Small intestine (tissue), 7 donors: ENCODE results near the gene PRKCB. TPM values are rescaled to one million over a fixed set of nuclear protein-coding genes. Genes with fewer than 3 reads are reported as not detected.

Experiments
- DNase-seq, 2 donors: peaks; one replicate each; pipeline versions ENCODE4 v3.0.0 to v3.0.0-alpha.2; 2013
- FAIRE-seq: peaks from 2 replicates; lab custom pipeline; 2012; peaks lifted over from hg19 to GRCh38; lab: Jason Lieb, UNC
- H3K27ac ChIP-seq, 3 donors: one replicate each; pipeline ENCODE4 v1.5.1; 2013; ENCODE audit warnings: low read length in 2 of 3, mild to moderate bottlenecking in 2 of 3, control low read depth in 1 of 3, inconsistent platforms in 1 of 3, low read depth in 1 of 3, moderate library complexity in 1 of 3
- H3K27me3 ChIP-seq, 3 donors: one replicate each; pipeline ENCODE4 v1.6.1; 2013; ENCODE audit warnings: low read length in 3 of 3, inconsistent platforms in 1 of 3; ENCODE audit not compliant: control insufficient read depth in 3 of 3, insufficient read depth in 3 of 3
- H3K36me3 ChIP-seq, 3 donors: one replicate each; pipeline ENCODE4 v1.6.1; 2013; ENCODE audit warnings: low read length in 3 of 3, inconsistent platforms in 1 of 3, low read depth in 1 of 3, mild to moderate bottlenecking in 1 of 3, moderate library complexity in 1 of 3; ENCODE audit not compliant: control insufficient read depth in 3 of 3, insufficient read depth in 2 of 3
- H3K4me1 ChIP-seq, 3 donors: one replicate each; pipeline ENCODE4 v1.6.1; 2013; ENCODE audit warnings: low read length in 2 of 3, inconsistent platforms in 1 of 3, low read depth in 1 of 3, mild to moderate bottlenecking in 1 of 3, moderate library complexity in 1 of 3; ENCODE audit not compliant: control insufficient read depth in 3 of 3, insufficient read depth in 2 of 3
- H3K4me3 ChIP-seq, 3 donors: one replicate each; pipeline ENCODE4 v1.5.1; 2013; ENCODE audit warnings: low read length in 3 of 3, control low read depth in 1 of 3, inconsistent platforms in 1 of 3, low read depth in 1 of 3, mild to moderate bottlenecking in 1 of 3, moderate library complexity in 1 of 3
- H3K9me3 ChIP-seq, 2 donors: one replicate each; pipeline ENCODE4 v1.6.1; 2013; ENCODE audit warnings: low read depth in 1 of 2, low read length in 1 of 2; ENCODE audit not compliant: control insufficient read depth in 2 of 2, insufficient read depth in 1 of 2
- WGBS, 3 donors: extraction: QIAGEN DNeasy Blood & Tissue Kit; methylation state at CpG; one replicate each; pipeline ENCODE4 v1.1.7; 2013; 5-methylcytosine and 5-hydroxymethylcytosine counted together
- polyA plus RNA-seq, 4 donors: library from polyadenylated mRNA; stranded (reverse) in 3 of 4; unstranded in 1 of 4; fragments of 200-250 nt in 3 of 4; fragments of 120-200 nt in 1 of 4; gene quantifications; one replicate each; pipeline versions ENCODE4 v1.2.1 to v1.2.3, GENCODE V29; 2013
- donor health status: healthy with polysubstance abuse.
- donor health status: control.
- donor health status: control.
- donor health status: Bipolar disorder and iron deficiency.
- donor health status: healthy.

The PRKCB gene
- polyA plus RNA-seq, 4 donors = 2.3 to 5.1 (median 2.8) TPM

- H3K27me3 ChIP-seq = peaks cover 0 to 50% (median 0%) of the 10 kb centered on the region in 3 donors
- peaks cover 0 to 2% (median 0%) of the 10 kb centered on the region in 3 donors for H3K4me1 ChIP-seq
- H3K9me3 ChIP-seq = no peaks in the 10 kb centered on the region
- no peaks in the 10 kb centered on the region for H3K36me3 ChIP-seq
- FAIRE-seq = no peak
- WGBS, 3 donors = 25 to 50% (median 26%) methylated on average over 9 of the region's 9 CpGs
- peak in 1 of 2 donors; percentile 15 for DNase-seq
- H3K4me3 ChIP-seq = no peak overlapping the region
- no peak overlapping the region for H3K27ac ChIP-seq
Measured at GRCh38 chr16:23838485-23839142, 2.8 kb downstream of the PRKCB start.

GRCh38 chr16:23840310-23840709, 4.5 kb downstream of the PRKCB start:
- FAIRE-seq (no peak), DNase-seq (no peak)
- no peaks in the 10 kb centered on the region for H3K36me3 ChIP-seq
- no peaks in the 10 kb centered on the region for H3K9me3 ChIP-seq
- H3K27ac ChIP-seq = no peak overlapping the region
- no peaks in the 10 kb centered on the region for H3K4me1 ChIP-seq
- H3K4me3 ChIP-seq = no peak overlapping the region
- 68 to 77% (median 69%) methylated on average over 3 of the region's 3 CpGs for WGBS, 3 donors
- peaks cover 0 to 36% (median 0%) of the 10 kb centered on the region in 3 donors for H3K27me3 ChIP-seq

GRCh38 chr16:23842137-23842600, 6.4 kb downstream of the PRKCB start:
- DNase-seq (no peak), FAIRE-seq (no peak)
- Histone ChIP-seq H3K4me3 (no peak overlapping the region), H3K9me3 (no peaks in the 10 kb centered on the region), H3K27ac (no peak overlapping the region), H3K36me3 (no peaks in the 10 kb centered on the region), H3K4me1 (no peaks in the 10 kb centered on the region), H3K27me3 (peaks cover 0 to 27% (median 0%) of the 10 kb centered on the region in 3 donors)
- WGBS, 3 donors = 85 to 86% (median 85%) methylated on average over 3 of the region's 3 CpGs

- Histone ChIP-seq H3K9me3 (no peaks in the 10 kb centered on the region), H3K36me3 (no peaks in the 10 kb centered on the region), H3K27ac (no peak overlapping the region), H3K27me3 (peaks cover 0 to 18% (median 0%) of the 10 kb centered on the region in 3 donors), H3K4me1 (no peaks in the 10 kb centered on the region), H3K4me3 (no peak overlapping the region)
- FAIRE-seq (no peak), DNase-seq (no peak)
- 68 to 82% (median 69%) methylated on average over 4 of the region's 4 CpGs for WGBS, 3 donors
Measured at GRCh38 chr16:23843143-23843542, 7.4 kb downstream of the PRKCB start.

- no peaks in the 10 kb centered on the region for H3K4me1 ChIP-seq
- H3K27ac ChIP-seq = no peak overlapping the region
- DNase-seq (no peak), FAIRE-seq (no peak)
- no peaks in the 10 kb centered on the region for H3K36me3 ChIP-seq
- 53 to 70% (median 67%) methylated on average over 3 of the region's 3 CpGs for WGBS, 3 donors
- no peaks in the 10 kb centered on the region for H3K9me3 ChIP-seq
- H3K4me3 ChIP-seq = no peak overlapping the region
- H3K27me3 ChIP-seq = peaks cover 0 to 2% (median 0%) of the 10 kb centered on the region in 3 donors
Measured at GRCh38 chr16:23847251-23847650, 11.5 kb downstream of the PRKCB start.

GRCh38 chr16:23847948-23848347, 12.2 kb downstream of the PRKCB start:
- peak in 1 of 2 donors; percentile 17 for DNase-seq
- WGBS, 3 donors = 56 to 69% (median 65%) methylated on average over 3 of the region's 3 CpGs
- H3K27me3 ChIP-seq = peaks cover 0 to 2% (median 0%) of the 10 kb centered on the region in 3 donors
- no peak overlapping the region for H3K27ac ChIP-seq
- FAIRE-seq = no peak
- H3K9me3 ChIP-seq = no peaks in the 10 kb centered on the region
- H3K4me3 ChIP-seq = no peak overlapping the region
- H3K4me1 ChIP-seq = no peaks in the 10 kb centered on the region
- no peaks in the 10 kb centered on the region for H3K36me3 ChIP-seq

GRCh38 chr16:23848958-23849357, 13.2 kb downstream of the PRKCB start:
- no peaks in the 10 kb centered on the region for H3K9me3 ChIP-seq
- H3K27ac ChIP-seq = no peak overlapping the region
- H3K36me3 ChIP-seq = no peaks in the 10 kb centered on the region
- H3K4me3 ChIP-seq = no peak overlapping the region
- FAIRE-seq (no peak), DNase-seq (no peak)
- 68 to 82% (median 74%) methylated on average over 9 of the region's 9 CpGs for WGBS, 3 donors
- H3K4me1 ChIP-seq = no peaks in the 10 kb centered on the region
- H3K27me3 ChIP-seq = peaks cover 0 to 2% (median 0%) of the 10 kb centered on the region in 3 donors

- WGBS, 3 donors = 51 to 66% (median 62%) methylated on average over 5 of the region's 5 CpGs
- Histone ChIP-seq H3K4me1 (no peaks in the 10 kb centered on the region), H3K4me3 (no peak overlapping the region), H3K9me3 (no peaks in the 10 kb centered on the region), H3K36me3 (no peaks in the 10 kb centered on the region), H3K27ac (no peak overlapping the region), H3K27me3 (no peaks in the 10 kb centered on the region)
- DNase-seq (no peak), FAIRE-seq (no peak)
Measured at GRCh38 chr16:23852794-23853562, 17.2 kb downstream of the PRKCB start.
